Liver (tissue), 9 donors: ENCODE data around the gene COL26A1. TPM values are rescaled to one million over a fixed set of nuclear protein-coding genes. Genes with fewer than 3 reads are reported as not detected.

Source experiments
- DNase-seq: peaks from one replicate; pipeline ENCODE4 v3.0.0-alpha.2; 2017; ENCODE audit warnings: low spot score
- H3K27ac ChIP-seq, 2 donors: one replicate each; pipeline ENCODE4 v1.7.0; 2013; ENCODE audit warnings: inconsistent platforms in 2 of 2, low read length in 2 of 2, control low read depth in 1 of 2, low read depth in 1 of 2, mild to moderate bottlenecking in 1 of 2
- H3K27me3 ChIP-seq, 4 donors: one replicate each; pipeline versions ENCODE4 v1.6.1 to v1.7.0; 2013; ENCODE audit warnings: low read length in 3 of 4, inconsistent platforms in 1 of 4, mild to moderate bottlenecking in 1 of 4, moderate library complexity in 1 of 4; ENCODE audit not compliant: control insufficient read depth in 4 of 4, insufficient read depth in 4 of 4
- H3K36me3 ChIP-seq, 4 donors: one replicate each; pipeline versions ENCODE4 v1.6.1 to v1.7.0; 2013; ENCODE audit warnings: low read length in 3 of 4, mild to moderate bottlenecking in 3 of 4, low read depth in 1 of 4, moderate library complexity in 1 of 4; ENCODE audit not compliant: control insufficient read depth in 4 of 4, insufficient read depth in 3 of 4
- H3K4me1 ChIP-seq, 4 donors: one replicate each; pipeline versions ENCODE4 v1.6.1 to v1.7.0; 2013; ENCODE audit warnings: low read length in 3 of 4, mild to moderate bottlenecking in 3 of 4, moderate library complexity in 1 of 4; ENCODE audit not compliant: control insufficient read depth in 4 of 4, insufficient read depth in 4 of 4
- H3K4me3 ChIP-seq, 3 donors: one replicate each; pipeline versions ENCODE4 v1.6.1 to v1.7.0; 2013; ENCODE audit warnings: low read length in 3 of 3, control low read depth in 1 of 3, low read depth in 1 of 3, mild to moderate bottlenecking in 1 of 3
- H3K9ac ChIP-seq, 2 donors: one replicate each; pipeline ENCODE4 v1.7.0; 2013; ENCODE audit warnings: low read length in 2 of 2, mild to moderate bottlenecking in 2 of 2, moderate library complexity in 2 of 2, control low read depth in 1 of 2, low read depth in 1 of 2
- H3K9me3 ChIP-seq, 4 donors: one replicate each; pipeline versions ENCODE4 v1.6.1 to v1.7.0; 2013; ENCODE audit warnings: low read length in 3 of 4; ENCODE audit not compliant: control insufficient read depth in 4 of 4
- CTCF ChIP-seq: fragments of 150-350 bp; IDR thresholded peaks from 2 replicates; pipeline ENCODE4 v1.5.1; 2017; ENCODE audit warnings: improper control_type of control experiment, low read depth, low read length; ENCODE audit not compliant: missing input control
- EGR1 ChIP-seq, 2 donors: IDR thresholded peaks; 2 replicates each; pipeline ENCODE4 v1.6.1; 2016 to 2018; ENCODE audit warnings: antibody characterized with exemption in 2 of 2, low read depth in 2 of 2
- FOXA1 ChIP-seq: IDR thresholded peaks from 2 replicates; pipeline ENCODE4 v1.6.1; 2016; ENCODE audit warnings: antibody characterized with exemption
- FOXA2 ChIP-seq: IDR thresholded peaks from 2 replicates; pipeline ENCODE4 v1.6.1; 2016; ENCODE audit warnings: antibody characterized with exemption
- GABPA ChIP-seq, 2 donors: IDR thresholded peaks in 1 of 2; conservative IDR thresholded peaks in 1 of 2; 2 replicates each; pipeline ENCODE4 v1.6.1; 2016; ENCODE audit warnings: antibody characterized with exemption in 2 of 2, mild to moderate bottlenecking in 1 of 2, moderate library complexity in 1 of 2
- HNF4A ChIP-seq, 2 donors: conservative IDR thresholded peaks; 2 replicates each; pipeline ENCODE4 v1.6.1; 2016; ENCODE audit warnings: antibody characterized with exemption in 2 of 2, mild to moderate bottlenecking in 2 of 2
- MAX ChIP-seq: IDR thresholded peaks from 2 replicates; pipeline ENCODE4 v1.6.1; 2016; ENCODE audit warnings: antibody characterized with exemption
- NR2F2 ChIP-seq: IDR thresholded peaks from 2 replicates; pipeline ENCODE4 v1.6.1; 2016; ENCODE audit warnings: antibody characterized with exemption
- RAD21 ChIP-seq, 2 donors: IDR thresholded peaks; 2 replicates each; pipeline ENCODE4 v1.6.1; 2016; ENCODE audit warnings: antibody characterized with exemption in 2 of 2, mild to moderate bottlenecking in 2 of 2
- RXRA ChIP-seq, 2 donors: IDR thresholded peaks; 2 replicates each; pipeline ENCODE4 v1.6.1; 2017 to 2018; ENCODE audit warnings: antibody characterized with exemption in 2 of 2, mild to moderate bottlenecking in 1 of 2
- TAF1 ChIP-seq: conservative IDR thresholded peaks from 2 replicates; pipeline ENCODE4 v1.6.1; 2016; ENCODE audit warnings: antibody characterized with exemption, mild to moderate bottlenecking
- YY1 ChIP-seq: IDR thresholded peaks from 2 replicates; pipeline ENCODE4 v1.6.1; 2016; ENCODE audit warnings: antibody characterized with exemption, mild to moderate bottlenecking
- ZBTB33 ChIP-seq: IDR thresholded peaks from 2 replicates; pipeline ENCODE4 v1.6.1; 2016; ENCODE audit warnings: antibody characterized with exemption
- WGBS: extraction: QIAGEN DNeasy Blood & Tissue Kit; methylation state at CpG from one replicate; pipeline ENCODE4 v1.1.7; 2013; 5-methylcytosine and 5-hydroxymethylcytosine counted together
- polyA plus RNA-seq, 2 donors: library from polyadenylated mRNA; stranded (reverse) in 1 of 2; unstranded in 1 of 2; fragments of 200-250 nt in 1 of 2; fragments of >200 nt in 1 of 2; fragmentation: Nextera tagmentation in 1 of 2; extraction: Ambion mirVana in 1 of 2; gene quantifications; one replicate each; pipeline versions ENCODE4 v1.2.1 to v1.2.3, GENCODE V29; 2013 to 2015
- total RNA-seq, 2 donors: library from RNA; depleted of rRNA; stranded (reverse); fragments of >200 nt; gene quantifications; one replicate each; pipeline ENCODE4 v1.2.3, GENCODE V29; 2014
- TF ChIP-seq, protein P1 (sequence below): IDR thresholded peaks from 2 replicates; pipeline ENCODE4 v1.6.1; 2016; ENCODE audit warnings: antibody characterized with exemption
- donor health status: healthy.
- donor health status: healthy.
- donor health status: healthy.
- donor health status: healthy.
- donor health status: healthy.

The COL26A1 gene
- total and polyA plus RNA-seq, 4 donors: 0.76 to 1.8 (median 0.96) TPM

DNA sequence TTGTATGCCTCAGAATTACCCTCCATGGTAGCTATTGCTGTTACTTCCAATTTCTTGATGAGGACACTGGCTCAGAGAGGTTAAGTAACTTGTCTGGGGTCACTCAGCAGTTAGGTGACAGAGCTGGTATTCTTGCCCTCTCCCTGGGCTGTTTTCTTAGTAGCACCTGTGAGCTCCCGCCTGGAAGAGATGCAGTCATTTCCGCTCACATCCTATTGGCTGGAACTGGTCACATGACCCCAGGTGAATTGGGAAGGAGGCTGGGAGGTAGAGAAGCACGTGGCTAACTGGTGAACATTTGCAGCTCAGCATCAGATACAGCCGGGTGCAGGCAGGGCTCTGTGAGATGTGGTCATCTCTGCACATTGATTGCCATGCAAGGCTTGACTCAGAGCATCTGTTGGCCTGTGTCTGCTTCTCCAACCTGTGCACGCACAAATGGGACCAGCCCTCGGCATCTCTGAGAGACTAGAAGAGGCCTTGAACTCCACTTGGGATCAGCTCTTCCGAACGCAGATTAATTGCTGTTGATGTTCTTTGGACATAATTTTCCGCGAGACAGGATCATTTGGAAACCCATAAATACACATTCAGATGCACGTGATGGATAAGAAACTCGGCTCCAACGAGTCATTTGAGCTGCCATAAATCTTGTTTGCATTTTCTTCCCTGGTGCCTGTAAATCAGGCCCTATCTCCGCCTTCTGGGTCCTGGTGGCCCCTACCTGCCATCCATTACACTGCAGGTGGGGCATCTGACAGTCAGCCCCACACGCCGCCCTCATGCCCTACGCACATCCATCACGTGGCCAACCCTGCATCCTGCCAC lies 223.6 kb downstream of the COL26A1 start:
- Histone ChIP-seq H3K36me3 (no peaks in the 10 kb centered on the region), H3K27me3 (no peaks in the 10 kb centered on the region), H3K9me3 (peaks cover 0 to 11% (median 6%) of the 10 kb centered on the region in 4 donors), H3K4me1 (no peaks in the 10 kb centered on the region), H3K9ac (no peak overlapping the region), H3K27ac (no peak overlapping the region), H3K4me3 (no peak overlapping the region)
- no peak for TF ChIP-seq TAF1
- no peak for TF ChIP-seq NR2F2
- no peak for TF ChIP-seq YY1
- TF ChIP-seq EGR1 (IDR thresholded peaks at IDR 0.05; ENCODE audit: low read depth in 2 of 2): no peak
- no peak for TF ChIP-seq ZBTB33
- no peak for TF ChIP-seq HNF4A (conservative IDR thresholded peaks at IDR 0.05)
- TF ChIP-seq GABPA (IDR thresholded peaks at IDR 0.05 in 1 of 2, conservative IDR thresholded peaks at IDR 0.05 in 1 of 2): no peak
- no peak for TF ChIP-seq MAX
- no peak for TF ChIP-seq FOXA2
- no peak for TF ChIP-seq RAD21 (IDR thresholded peaks at IDR 0.05)
- TF ChIP-seq, protein P1, sequence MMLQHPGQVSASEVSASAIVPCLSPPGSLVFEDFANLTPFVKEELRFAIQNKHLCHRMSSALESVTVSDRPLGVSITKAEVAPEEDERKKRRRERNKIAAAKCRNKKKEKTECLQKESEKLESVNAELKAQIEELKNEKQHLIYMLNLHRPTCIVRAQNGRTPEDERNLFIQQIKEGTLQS: no peak
- no peak for TF ChIP-seq FOXA1
- DNase-seq: peak; percentile 25
- WGBS: 77% methylated on average over 18 of the region's 18 CpGs

GRCh38 chr7:101586906-101587677 lies 224.4 kb downstream of the COL26A1 start:
- no peak for DNase-seq
- no peak for TF ChIP-seq CTCF
- TF ChIP-seq HNF4A (conservative IDR thresholded peaks at IDR 0.05): no peak
- TF ChIP-seq NR2F2: no peak
- TF ChIP-seq TAF1: no peak
- no peak for TF ChIP-seq RXRA (IDR thresholded peaks at IDR 0.05)
- TF ChIP-seq EGR1 (IDR thresholded peaks at IDR 0.05; ENCODE audit: low read depth in 2 of 2): no peak
- TF ChIP-seq RAD21 (IDR thresholded peaks at IDR 0.05): no peak
- no peak for TF ChIP-seq GABPA (IDR thresholded peaks at IDR 0.05 in 1 of 2, conservative IDR thresholded peaks at IDR 0.05 in 1 of 2)
- Histone ChIP-seq H3K4me3 (no peak overlapping the region), H3K9me3 (peaks cover 0 to 11% (median 6%) of the 10 kb centered on the region in 4 donors), H3K9ac (no peak overlapping the region), H3K27me3 (no peaks in the 10 kb centered on the region), H3K36me3 (no peaks in the 10 kb centered on the region), H3K4me1 (no peaks in the 10 kb centered on the region), H3K27ac (no peak overlapping the region)
- WGBS: 80% methylated on average over 12 of the region's 12 CpGs
